H1 (cell line): ENCODE measurements around the gene CXCL5. TPM values are rescaled to one million over a fixed set of nuclear protein-coding genes. Genes with fewer than 3 reads are reported as not detected.

Experiments used
- CTCF ChIA-PET: fragments of 300-600 bp; sonication (Branson Sonifier 250); formaldehyde crosslinking; loops from one replicate; lab custom pipeline; 2021; ENCODE audit not compliant: partially characterized antibody; lab: Charles Lee
- POLR2A ChIA-PET: fragments of 300-600 bp; sonication (Branson Sonifier 250); formaldehyde crosslinking; loops from one replicate; lab custom pipeline; 2021; ENCODE audit warnings: inconsistent platforms; ENCODE audit not compliant: partially characterized antibody; lab: Charles Lee
- DNase-seq, 2 experiments: peaks; one replicate each; pipeline versions ENCODE4 v3.0.0 to v3.0.0-alpha.2; 2010 to 2022; ENCODE audit warnings: low spot score in 2 of 2, low read depth in 1 of 2, mixed read lengths in 1 of 2
- FAIRE-seq: peaks from 2 replicates; lab custom pipeline; 2011; peaks lifted over from hg19 to GRCh38; lab: Jason Lieb, UNC
- H2AFZ ChIP-seq: 2 replicates; pipeline ENCODE4 v1.8.1; 2012; ENCODE audit warnings: low read length, inconsistent platforms
- H2AK5ac ChIP-seq: 2 replicates; pipeline ENCODE4 v1.6.1; 2013; ENCODE audit warnings: low read depth, low read length
- H2BK120ac ChIP-seq: replicated peaks from 2 replicates; pipeline ENCODE3; 2013; ENCODE audit warnings: low read depth, low read length, inconsistent platforms
- H2BK12ac ChIP-seq: 2 replicates; pipeline ENCODE4 v1.6.1; 2013; ENCODE audit warnings: low read depth, low read length
- H2BK15ac ChIP-seq: 2 replicates; pipeline ENCODE4 v1.6.1; 2013; ENCODE audit warnings: low read length
- H2BK20ac ChIP-seq: 2 replicates; pipeline ENCODE4 v1.6.1; 2013; ENCODE audit warnings: low read length
- H2BK5ac ChIP-seq: 2 replicates; pipeline ENCODE4 v1.6.1; 2013; ENCODE audit warnings: low read depth, low read length
- H3K14ac ChIP-seq: 2 replicates; pipeline ENCODE4 v1.6.1; 2013; ENCODE audit warnings: inconsistent platforms; ENCODE audit not compliant: insufficient read length
- H3K18ac ChIP-seq: 2 replicates; pipeline ENCODE4 v1.6.1; 2013; ENCODE audit warnings: low read length; ENCODE audit errors: extremely low read depth
- H3K23ac ChIP-seq: 2 replicates; pipeline ENCODE4 v1.6.1; 2013; ENCODE audit warnings: inconsistent platforms; ENCODE audit not compliant: insufficient read length
- H3K23me2 ChIP-seq: 2 replicates; pipeline ENCODE4 v1.6.1; 2013; ENCODE audit warnings: low read depth, low read length
- H3K27ac ChIP-seq: 2 replicates; pipeline ENCODE4 v1.6.1; 2011; ENCODE audit warnings: low read depth, low read length, inconsistent platforms
- H3K27me3 ChIP-seq, 4 experiments: replicated peaks in 1 of 4; 1 replicate in 1 of 4; 2 replicates in 3 of 4; pipeline versions ENCODE4 v1.6.1 to v1.8.1; 2011 to 2013; ENCODE audit warnings: low read length in 3 of 4, mild to moderate bottlenecking in 3 of 4, inconsistent platforms in 2 of 4, mixed read lengths in 2 of 4, moderate library complexity in 1 of 4; ENCODE audit not compliant: control insufficient read depth in 3 of 4, insufficient read depth in 3 of 4; ENCODE audit errors: extremely low read depth in 1 of 4
- H3K36me3 ChIP-seq, 4 experiments: 2 replicates each; pipeline versions ENCODE4 v1.6.1 to v1.8.1; 2011 to 2013; ENCODE audit warnings: mild to moderate bottlenecking in 4 of 4, low read length in 3 of 4, moderate library complexity in 2 of 4, control low read depth in 1 of 4, inconsistent platforms in 1 of 4; ENCODE audit not compliant: insufficient read depth in 4 of 4, control insufficient read depth in 2 of 4
- H3K4ac ChIP-seq: replicated peaks from 2 replicates; pipeline ENCODE3; 2013; ENCODE audit warnings: low read length, low read depth, mixed read lengths, inconsistent platforms; ENCODE audit not compliant: insufficient read length
- H3K4me1 ChIP-seq, 4 experiments: replicated peaks in 1 of 4; 1 replicate in 1 of 4; 2 replicates in 3 of 4; pipeline versions ENCODE4 v1.6.1 to v1.8.1; 2011 to 2013; ENCODE audit warnings: low read length in 3 of 4, inconsistent platforms in 2 of 4, mixed read lengths in 1 of 4; ENCODE audit not compliant: insufficient read depth in 4 of 4, control insufficient read depth in 3 of 4
- H3K4me2 ChIP-seq, 2 experiments: 2 replicates each; pipeline versions ENCODE4 v1.6.1 to v1.8.1; 2011 to 2013; ENCODE audit warnings: low read depth in 2 of 2, low read length in 2 of 2, control low read depth in 1 of 2, inconsistent platforms in 1 of 2, mild to moderate bottlenecking in 1 of 2; ENCODE audit not compliant: insufficient read depth in 1 of 2
- H3K4me3 ChIP-seq, 4 experiments: fragments of 200-600, 300-600 bp in 1 of 4; sonication (generic), shearing (Covaris generic), sonication (Bioruptor Twin) in 1 of 4; 2 replicates each; pipeline versions ENCODE4 v1.5.1 to v1.8.1; 2011 to 2016; ENCODE audit warnings: low read length in 4 of 4, low read depth in 3 of 4, control low read depth in 2 of 4, inconsistent platforms in 2 of 4, mild to moderate bottlenecking in 2 of 4, mixed read lengths in 1 of 4, moderate library complexity in 1 of 4; ENCODE audit not compliant: insufficient read depth in 2 of 4; ENCODE audit errors: extremely low read depth in 1 of 4
- H3K56ac ChIP-seq: replicated peaks from 2 replicates; pipeline ENCODE3; 2013; ENCODE audit warnings: low read depth, mild to moderate bottlenecking, mixed read lengths, low read length, inconsistent platforms; ENCODE audit not compliant: insufficient read length
- H3K79me1 ChIP-seq: 2 replicates; pipeline ENCODE4 v1.6.1; 2013; ENCODE audit warnings: low read depth, low read length, control low read depth
- H3K79me2 ChIP-seq, 2 experiments: 2 replicates each; pipeline versions ENCODE4 v1.6.1 to v1.8.1; 2012 to 2013; ENCODE audit warnings: low read length in 2 of 2, mild to moderate bottlenecking in 2 of 2, inconsistent platforms in 1 of 2; ENCODE audit not compliant: insufficient read depth in 2 of 2, control insufficient read depth in 1 of 2
- H3K9ac ChIP-seq, 4 experiments: replicated peaks in 1 of 4; 1 replicate in 1 of 4; 2 replicates in 3 of 4; pipeline versions ENCODE4 v1.6.1 to v1.8.1; 2011 to 2013; ENCODE audit warnings: low read depth in 3 of 4, low read length in 3 of 4, control low read depth in 2 of 4, mild to moderate bottlenecking in 2 of 4, moderate library complexity in 2 of 4, inconsistent platforms in 1 of 4; ENCODE audit errors: extremely low read depth in 1 of 4
- H3K9me3 ChIP-seq, 2 experiments: 2 replicates each; pipeline versions ENCODE4 v1.6.1 to v1.8.1; 2012 to 2013; ENCODE audit warnings: mild to moderate bottlenecking in 2 of 2, moderate library complexity in 2 of 2, control low read depth in 1 of 2, inconsistent platforms in 1 of 2, low read depth in 1 of 2, low read length in 1 of 2, mixed read lengths in 1 of 2; ENCODE audit not compliant: insufficient read depth in 2 of 2
- H4K20me1 ChIP-seq, 2 experiments: replicated peaks in 1 of 2; 2 replicates each; pipeline versions ENCODE3 to v1.8.1; 2011 to 2013; ENCODE audit warnings: inconsistent platforms in 2 of 2, low read length in 2 of 2, mild to moderate bottlenecking in 1 of 2; ENCODE audit not compliant: insufficient read depth in 2 of 2, control insufficient read depth in 1 of 2
- H4K5ac ChIP-seq: 2 replicates; pipeline ENCODE4 v1.6.1; 2013; ENCODE audit warnings: low read length, low read depth, mixed read lengths, inconsistent platforms; ENCODE audit not compliant: insufficient read length
- H4K8ac ChIP-seq: 2 replicates; pipeline ENCODE4 v1.8.0; 2013; ENCODE audit warnings: mild to moderate bottlenecking, moderate library complexity, low read length, inconsistent platforms; ENCODE audit not compliant: insufficient read depth; ENCODE audit errors: extremely low read depth
- H4K91ac ChIP-seq: replicated peaks from 2 replicates; pipeline ENCODE3; 2013; ENCODE audit warnings: low read length, mixed read lengths, inconsistent platforms; ENCODE audit not compliant: insufficient read length
- CBX8 ChIP-seq: fragments of 300-800, 300-1000 bp; sonication (generic); IDR thresholded peaks from 2 replicates; pipeline ENCODE4 v1.7.1; 2016; ENCODE audit warnings: low read depth, low read length, borderline replicate concordance
- GTF2F1 ChIP-seq: IDR thresholded peaks from 2 replicates; pipeline ENCODE4 v1.6.1; 2012; ENCODE audit warnings: low read depth, low read length, improper control_type of control experiment, borderline replicate concordance
- KDM5A ChIP-seq: fragments of 200-600 bp; IDR thresholded peaks from 2 replicates; pipeline ENCODE4 v1.7.1; 2012; ENCODE audit warnings: mild to moderate bottlenecking, low read length, inconsistent platforms, mixed read lengths
- MAFK ChIP-seq: IDR thresholded peaks from 2 replicates; pipeline ENCODE4 v1.6.1; 2012; ENCODE audit warnings: low read depth, mild to moderate bottlenecking, improper control_type of control experiment, low read length
- RFX5 ChIP-seq: IDR thresholded peaks from 2 replicates; pipeline ENCODE4 v1.6.1; 2011; ENCODE audit warnings: low read depth, low read length, improper control_type of control experiment, borderline replicate concordance
- SAP30 ChIP-seq: fragments of 300-600 bp; sonication (generic); IDR thresholded peaks from 2 replicates; pipeline ENCODE4 v1.7.1; 2012; ENCODE audit warnings: low read length, moderate library complexity, mild to moderate bottlenecking, inconsistent platforms; ENCODE audit not compliant: insufficient read depth, insufficient replicate concordance
- SUZ12 ChIP-seq: fragments of 200-600 bp; sonication (generic); IDR thresholded peaks from 2 replicates; pipeline ENCODE4 v1.6.1; 2012; ENCODE audit warnings: mild to moderate bottlenecking, inconsistent platforms, low read length, moderate library complexity, mixed read lengths
- polyA plus RNA-seq, 7 experiments: library from polyadenylated mRNA; depleted of rRNA in 3 of 7; stranded (reverse) in 5 of 7; unstranded in 2 of 7; fragments of >200 nt in 5 of 7; fragments of 200-250 nt in 2 of 7; gene quantifications; 1 replicate in 5 of 7; 2 replicates in 1 of 7; 4 replicates in 1 of 7; pipeline versions ENCODE4 v1.2.1 to v1.2.3, GENCODE V29; 2011 to 2013; ENCODE audit warnings: missing spikeins in 2 of 7, mixed read lengths in 2 of 7
- total RNA-seq: library from RNA; stranded (reverse); fragmentation: NEBNext Ultra II Directional; extraction: Animal tissue kit (Norgen Biotek cat#: 25700); gene quantifications from 2 replicates; pipeline ENCODE4 v1.2.1, GENCODE V29; 2021

The CXCL5 gene
- total and polyA plus RNA-seq, 2 of the 8 experiments (the other 6 are each of a cell fraction or from before 2014, with no cell fraction given), result 10.9 to 15.6 TPM

GRCh38 chr4:74031576-74031975 lies 33.1 kb upstream of the CXCL5 start:
- Histone ChIP-seq H4K91ac (no peak overlapping the region), H4K8ac (no peak overlapping the region), H3K27me3 (no peaks in the 10 kb centered on the region), H2AFZ (no peak overlapping the region), H2BK15ac (no peak overlapping the region), H3K79me2 (no peaks in the 10 kb centered on the region), H3K18ac (no peak overlapping the region), H2BK5ac (no peak overlapping the region), H2AK5ac (no peak overlapping the region), H2BK20ac (no peak overlapping the region), H3K9ac (no peak overlapping the region), H3K23me2 (no peaks in the 10 kb centered on the region), H3K4me2 (no peak overlapping the region), H3K4ac (no peak overlapping the region), H3K27ac (no peak overlapping the region), H3K4me3 (no peak overlapping the region), H3K4me1 (no peaks in the 10 kb centered on the region), H3K9me3 (no peaks in the 10 kb centered on the region), H3K79me1 (no peaks in the 10 kb centered on the region), H3K36me3 (no peaks in the 10 kb centered on the region; a peak in 1 of 8 replicates), H4K5ac (no peak overlapping the region), H3K56ac (no peak overlapping the region), H3K14ac (no peak overlapping the region), H3K23ac (no peak overlapping the region), H4K20me1 (no peaks in the 10 kb centered on the region), H2BK120ac (no peak overlapping the region), H2BK12ac (no peak overlapping the region)
- POLR2A ChIA-PET, result no interaction called here
- CTCF ChIA-PET, result interaction anchor here (1.2 kb wide), 1 partner anchor 66 kb away, joined by 3 read pairs; no protein-coding TSS in a partner anchor
- DNase-seq, result no peak
- no peak for FAIRE-seq
- TF ChIP-seq SUZ12, result no peak
- TF ChIP-seq SAP30, result no peak
- TF ChIP-seq MAFK, result no peak
- TF ChIP-seq CBX8, result no peak
- no peak for TF ChIP-seq KDM5A
- TF ChIP-seq RFX5, result no peak
- no peak for TF ChIP-seq GTF2F1
